Activated CD8-positive, alpha-beta memory T cell treated with anti-CD3 and anti-CD28 coated beads for 4 hours (primary cell): ENCODE measurements around the gene GZMH.
"Not testable (repeated sequence)": the region's sequence is repeated elsewhere in the genome, so short reads cannot be mapped to it uniquely, and the experiment has no call there.

Source experiments
- DNase-seq, 2 donors: peaks; one replicate each; pipeline ENCODE4 v3.0.0-alpha.2; 2020; ENCODE audit warnings: low read depth in 2 of 2

GZMH gene

DNA sequence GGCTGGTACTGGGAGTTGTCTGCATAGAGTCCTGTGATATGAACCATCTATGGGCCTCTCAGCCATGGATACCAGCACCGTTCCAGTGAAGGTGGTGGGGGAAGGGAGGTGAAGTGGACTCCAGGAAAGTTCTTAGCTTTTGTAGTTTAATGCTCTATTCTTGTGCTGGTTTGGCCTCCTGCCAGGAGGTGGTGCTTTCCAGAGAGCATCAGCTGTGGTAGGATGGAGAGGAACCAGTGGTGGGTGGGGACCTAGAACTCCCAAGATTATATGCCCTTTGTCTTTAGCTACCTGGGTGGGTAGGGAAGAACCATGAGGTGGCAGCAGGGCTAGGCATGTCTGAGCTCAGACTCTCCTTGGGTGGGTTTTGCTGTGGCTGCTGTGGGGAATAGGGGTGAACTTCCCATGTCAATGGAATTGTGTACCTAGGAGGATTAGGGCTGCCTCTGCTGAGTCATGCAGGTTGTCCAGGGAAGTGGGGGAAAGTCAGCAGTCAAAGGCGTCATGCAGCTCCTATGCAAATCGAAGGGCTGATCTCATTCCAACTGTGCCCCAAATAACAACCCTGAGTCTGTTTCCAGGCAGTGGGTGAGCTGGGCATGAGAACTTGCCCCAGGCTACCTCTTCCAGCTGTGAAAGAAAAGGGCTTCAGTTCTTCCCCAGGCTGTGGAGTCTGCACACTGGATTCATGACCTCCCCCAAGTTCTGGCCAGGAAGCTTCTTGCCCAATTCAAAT is 14.2 kb downstream of the GZMH start:
- DNase-seq, result no peak

DNA sequence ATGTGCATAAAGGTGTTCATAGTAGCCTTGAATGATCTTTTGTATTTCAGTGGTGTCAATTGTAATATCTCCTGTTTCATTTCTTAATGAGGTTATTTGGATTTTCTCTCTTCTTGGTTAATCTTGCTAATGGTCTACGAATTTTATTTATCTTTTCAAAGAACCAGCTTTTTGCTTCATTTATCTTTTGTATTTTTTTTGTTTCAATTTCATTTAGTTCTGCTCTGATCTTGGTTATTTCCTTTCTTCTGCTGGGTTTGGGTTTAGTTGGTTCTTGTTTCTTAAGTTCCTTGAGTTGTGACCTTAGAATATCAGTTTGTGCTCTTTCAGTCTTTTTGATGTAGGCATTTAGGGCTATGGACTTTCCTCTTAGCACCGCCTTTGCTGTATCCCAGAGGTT is 18.5 kb downstream of the GZMH start:
- DNase-seq, result not testable (repeated sequence)

DNA sequence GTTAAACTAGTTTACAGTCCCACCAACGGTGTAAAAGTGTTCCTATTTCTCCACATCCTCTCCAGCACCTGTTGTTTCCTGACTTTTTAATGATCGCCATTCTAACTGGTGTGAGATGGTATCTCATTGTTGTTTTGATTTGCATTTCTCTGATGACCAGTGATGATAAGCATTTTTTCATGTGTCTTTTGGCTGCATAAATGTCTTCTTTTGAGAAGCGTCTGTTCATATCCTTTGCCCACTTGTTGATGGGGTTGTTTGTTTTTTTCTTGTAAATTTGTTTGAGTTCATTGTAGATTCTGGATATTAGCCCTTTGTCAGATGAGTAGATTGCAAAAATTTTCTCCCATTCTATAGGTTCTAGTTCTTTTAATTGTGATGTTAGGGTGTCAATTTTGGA is 25.1 kb downstream of the GZMH start:
- not testable (repeated sequence) for DNase-seq

DNA sequence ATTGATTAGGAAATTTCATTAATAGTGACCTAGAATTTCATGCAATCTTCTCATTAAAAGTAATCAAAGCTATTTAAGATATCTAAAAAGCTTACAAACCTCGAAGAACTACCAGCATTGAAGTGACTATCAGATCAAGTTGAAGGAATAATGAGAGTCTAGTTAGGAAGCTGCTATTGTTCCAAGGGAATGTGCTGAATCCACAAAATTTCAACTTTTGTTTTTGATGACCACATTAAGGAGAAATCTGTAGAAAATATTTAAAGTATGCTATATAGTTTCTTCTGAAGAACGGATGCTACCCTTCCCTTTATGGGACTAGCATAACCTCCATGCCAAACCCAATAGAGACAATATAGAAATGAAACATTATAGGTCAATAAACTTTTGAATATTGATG is 30.9 kb downstream of the GZMH start:
- no peak for DNase-seq

DNA sequence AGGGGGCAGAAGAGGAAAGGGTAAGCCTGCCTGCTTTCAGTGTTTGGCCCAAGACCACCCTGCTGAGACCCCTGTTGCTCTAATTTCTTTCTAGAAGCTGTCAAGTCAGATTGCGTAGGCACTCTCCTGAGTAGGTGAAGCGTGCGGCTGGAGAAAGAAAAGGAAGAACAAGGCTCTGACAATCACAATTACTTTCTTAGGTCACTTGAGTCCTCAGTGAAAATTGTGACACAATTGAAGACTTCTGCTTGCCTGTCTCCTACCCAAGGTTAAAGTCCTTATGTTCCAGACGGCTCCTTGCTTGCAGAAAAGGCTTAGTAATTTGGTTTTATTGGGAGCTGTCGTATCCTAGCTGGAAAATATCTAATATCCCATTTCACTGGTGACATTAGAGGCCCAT is 32.7 kb downstream of the GZMH start:
- no peak for DNase-seq

DNA sequence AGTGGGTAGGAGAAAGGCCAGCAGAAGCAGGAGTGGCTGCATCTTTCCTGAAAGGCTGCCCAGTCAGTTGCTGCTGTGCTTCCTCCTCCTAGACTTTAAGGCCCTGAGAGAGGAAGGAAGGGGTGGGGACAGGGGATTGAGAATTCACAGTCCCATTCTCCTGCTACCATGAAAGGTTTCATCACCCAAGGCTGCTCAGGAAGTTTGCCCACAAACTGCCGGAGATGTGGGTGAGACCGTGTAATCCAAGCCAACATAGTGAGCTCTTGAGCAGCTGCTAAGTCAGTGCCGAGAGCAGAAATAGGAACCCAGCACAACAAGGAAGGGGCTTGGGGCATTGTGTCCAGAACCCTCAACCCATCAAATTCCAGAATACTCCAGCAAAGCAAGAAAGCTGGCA is 33.3 kb downstream of the GZMH start, which contains the start of gene CTSG:
Gene CTSG (minus strand): TSS at position 69 of the 400 bp plus-strand sequence. CDS start 27 bp downstream, at position 42.
- no peak for DNase-seq

DNA sequence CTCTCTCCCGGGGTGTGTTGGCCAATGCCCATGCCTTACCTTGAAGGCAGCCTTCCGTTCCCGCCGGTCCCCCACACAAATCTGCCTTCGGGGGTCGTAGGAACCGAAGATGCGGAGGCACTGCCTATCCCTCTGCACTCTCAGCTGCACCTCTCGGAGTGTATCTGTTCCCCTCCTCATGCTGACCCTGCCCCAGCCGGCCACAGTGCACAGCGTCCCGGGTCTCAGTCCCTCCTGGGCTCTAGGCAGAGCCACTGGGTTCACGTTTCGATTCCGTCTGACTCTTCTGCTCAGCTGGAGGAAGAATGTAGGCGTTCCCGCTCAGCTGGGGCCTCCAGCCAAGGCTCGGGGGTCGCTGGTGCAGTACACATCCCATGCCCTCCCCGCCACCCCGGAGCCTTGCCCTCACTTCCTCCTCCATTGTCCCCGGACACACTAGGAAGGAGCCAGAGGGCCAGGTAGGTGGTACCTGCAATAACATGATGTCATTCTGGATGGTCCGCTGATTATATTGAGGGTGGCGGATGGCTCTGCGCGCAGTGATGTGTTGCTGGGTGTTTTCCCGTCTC is 35.2 kb downstream of the GZMH start:
- DNase-seq, result no peak

DNA sequence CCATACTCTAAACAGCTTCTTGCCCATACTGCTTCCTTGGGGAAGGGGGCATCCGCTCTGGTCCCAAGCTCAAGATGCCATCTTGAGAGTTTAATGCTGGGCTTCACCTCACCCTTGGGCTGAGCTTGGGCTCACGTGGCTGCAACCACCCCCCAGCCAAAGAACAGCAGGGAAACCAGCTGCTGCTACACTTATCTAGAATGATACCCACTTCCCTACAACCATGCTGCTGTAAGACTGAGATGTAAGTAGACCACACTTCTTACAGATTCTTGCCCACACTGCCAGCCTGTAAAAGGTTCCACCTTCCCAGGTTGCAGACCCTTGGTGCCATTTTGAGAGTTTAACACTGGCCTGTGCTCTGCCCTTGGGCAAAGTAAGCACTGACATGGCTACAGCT is 43.2 kb downstream of the GZMH start:
- no peak for DNase-seq

DNA sequence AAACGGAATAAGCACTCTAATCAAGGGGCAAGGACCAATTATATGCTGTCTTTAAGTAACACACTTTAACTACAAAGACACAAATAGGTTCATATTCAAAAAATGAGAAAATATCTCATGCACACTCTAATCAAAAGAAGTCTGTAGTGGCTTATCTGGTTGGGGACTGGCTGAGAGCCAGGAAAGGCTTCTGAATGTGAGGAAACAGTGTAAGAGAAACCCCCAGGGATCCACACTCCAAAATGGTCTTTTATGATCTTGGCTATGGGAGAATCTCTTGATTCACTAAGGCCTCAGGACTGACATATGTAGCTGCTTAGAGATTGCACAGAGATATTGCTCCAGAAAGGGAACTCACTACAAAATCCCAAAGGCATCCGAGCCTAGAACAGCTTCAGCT is 43.7 kb downstream of the GZMH start:
- DNase-seq, result no peak

DNA sequence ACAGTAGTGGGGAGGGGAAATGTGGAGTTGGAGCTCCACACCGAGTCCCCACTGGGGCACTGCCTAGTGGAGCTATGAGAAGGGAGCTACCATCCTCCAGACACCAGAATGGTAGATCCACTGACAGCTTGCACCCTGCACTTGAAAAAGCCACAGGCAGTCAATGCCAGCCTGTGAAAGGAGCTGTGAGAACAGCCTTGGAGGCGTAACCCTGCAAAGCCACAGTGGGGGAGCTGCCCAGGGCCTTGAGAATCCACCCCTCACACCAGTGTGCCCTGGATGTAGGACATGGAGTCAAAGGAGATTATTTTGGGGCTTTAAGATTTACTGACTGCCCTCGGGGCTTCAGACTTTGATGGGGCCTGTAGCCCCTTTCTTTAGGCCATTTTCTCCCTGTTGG is 46.0 kb downstream of the GZMH start:
- DNase-seq, result no peak

DNA sequence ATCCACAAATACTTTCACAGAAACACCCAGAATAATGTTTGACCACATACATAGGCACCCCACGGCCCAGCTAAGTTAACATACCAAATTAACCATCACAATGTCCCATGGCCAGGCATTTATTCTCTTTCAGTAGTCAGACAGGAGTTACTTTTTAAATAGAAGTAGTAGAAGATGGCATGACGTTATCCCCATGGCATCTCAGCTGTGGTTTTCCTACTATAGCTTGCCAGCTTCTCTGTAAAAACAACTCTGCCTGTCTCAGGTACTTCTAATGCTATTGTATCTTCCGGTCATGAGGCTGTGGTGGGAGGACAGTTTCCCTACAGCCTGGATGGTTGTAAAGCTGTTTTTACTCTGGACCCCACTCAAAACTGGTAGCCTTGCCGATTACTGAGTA is 52.7 kb downstream of the GZMH start:
- DNase-seq, result no peak
